Astrocyte of the spinal cord (primary cell): ENCODE measurements around the gene PKD1L1.

Experiments
- DNase-seq: peaks from one replicate; pipeline ENCODE4 v3.0.0; 2011; ENCODE audit warnings: low read depth, low spot score
- H3K4me3 ChIP-seq: 2 replicates; pipeline ENCODE4 v1.5.1; 2011; ENCODE audit warnings: low read depth, mild to moderate bottlenecking, low read length, moderate library complexity
- CTCF ChIP-seq: IDR thresholded peaks from 2 replicates; pipeline ENCODE4 v1.5.1; 2012; ENCODE audit warnings: low read depth, mild to moderate bottlenecking, low read length, inconsistent platforms
- in situ Hi-C: cut with HindIII; loops from 2 replicates; pipeline ENCODE4 v1.10.0; 2017; ENCODE audit warnings: low sequenced_read_pairs

The PKD1L1 gene

DNA sequence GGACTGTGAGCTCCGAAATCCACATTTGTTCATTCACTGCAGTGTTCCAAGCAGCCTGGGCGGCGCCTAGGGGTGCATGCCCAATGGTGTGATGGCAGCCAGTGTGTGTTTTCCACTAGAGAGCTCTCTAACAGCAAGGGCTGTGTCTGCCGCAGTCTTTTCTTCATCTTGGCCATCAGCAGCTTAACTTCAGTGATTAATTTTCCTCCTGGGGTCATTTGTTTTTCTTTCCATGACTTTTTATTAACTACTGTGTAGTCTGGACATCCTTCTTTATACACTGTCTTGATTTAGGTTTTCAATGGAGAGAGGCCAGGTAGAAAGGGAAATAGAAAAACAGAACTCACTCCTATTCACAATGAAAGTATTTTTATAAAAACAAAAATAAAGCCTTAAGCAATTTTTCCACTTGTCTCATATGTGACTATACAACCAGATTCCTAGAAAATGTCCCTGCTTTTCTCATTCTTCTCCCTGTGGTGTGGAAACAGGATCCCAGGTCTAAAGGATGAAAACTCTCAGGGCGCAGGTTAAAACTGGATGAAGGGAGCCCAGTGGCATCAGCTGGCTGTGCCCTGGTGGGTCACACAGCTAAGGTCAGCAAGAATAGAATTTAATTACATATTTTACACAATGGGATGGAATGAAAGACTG lies 176.8 kb downstream of the PKD1L1 start:
- peak; percentile 15 for TF ChIP-seq CTCF
- DNase-seq: peak; percentile 72
- H3K4me3 ChIP-seq: no peak overlapping the region
- in situ Hi-C loops: no loop called here

GRCh38 chr7:47766126-47766525 lies 182.1 kb downstream of the PKD1L1 start:
- in situ Hi-C loops: no loop called here
- no peak overlapping the region for H3K4me3 ChIP-seq
- no peak for DNase-seq
- no peak for TF ChIP-seq CTCF

DNA sequence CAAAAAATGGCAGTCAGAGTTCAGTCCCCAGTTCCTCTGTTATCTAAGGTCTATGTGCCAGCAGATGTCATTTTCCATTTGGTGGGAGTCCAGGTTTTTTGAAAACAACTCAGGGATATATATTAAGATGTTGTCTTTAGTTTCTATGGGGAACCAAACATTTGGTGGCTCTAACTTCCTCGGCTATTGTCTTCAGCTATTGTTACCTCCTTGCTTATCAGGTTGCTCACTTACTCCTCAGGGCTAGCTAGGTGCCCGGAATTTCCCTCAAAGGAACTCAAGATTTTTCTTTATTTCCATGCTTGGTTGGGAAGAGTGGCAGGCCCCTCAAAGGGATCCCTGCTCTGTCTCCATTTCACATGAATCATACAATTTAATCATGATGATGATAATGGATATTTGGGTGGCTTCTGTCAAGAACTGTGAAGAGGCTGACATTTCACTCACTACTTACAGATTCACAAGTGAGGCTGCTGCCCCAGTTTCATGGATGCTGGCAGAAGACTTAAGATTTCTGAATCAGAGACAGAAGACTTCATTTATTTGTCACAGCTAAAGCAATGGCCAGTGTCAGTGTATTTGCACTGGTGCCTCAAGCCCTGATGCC lies 182.8 kb downstream of the PKD1L1 start:
- DNase-seq: no peak
- TF ChIP-seq CTCF: no peak
- in situ Hi-C loops: no loop called here
- no peak overlapping the region for H3K4me3 ChIP-seq

DNA sequence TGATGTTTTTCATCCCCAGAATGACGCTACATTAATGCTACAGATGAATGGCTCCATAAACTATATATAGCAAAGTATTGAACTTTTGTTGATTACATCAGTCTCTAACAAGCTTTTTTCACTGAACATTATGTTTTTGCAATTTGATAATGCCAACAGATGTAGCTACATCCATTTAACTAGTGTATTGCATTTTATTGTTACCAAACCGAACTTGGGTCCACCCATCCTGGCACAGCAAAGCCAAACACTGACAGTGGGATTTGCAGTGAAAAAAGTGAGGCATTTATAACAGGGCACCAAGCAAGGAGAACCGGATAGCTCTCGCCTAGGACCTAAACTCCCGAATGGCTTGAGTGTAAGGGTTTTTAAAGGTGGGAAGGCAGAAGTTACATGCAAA lies 183.5 kb downstream of the PKD1L1 start:
- DNase-seq: no peak
- in situ Hi-C loops: no loop called here
- no peak overlapping the region for H3K4me3 ChIP-seq
- no peak for TF ChIP-seq CTCF

GRCh38 chr7:47763063-47763974 lies 184.9 kb downstream of the PKD1L1 start:
- in situ Hi-C loops: no loop called here
- no peak for TF ChIP-seq CTCF
- no peak overlapping the region for H3K4me3 ChIP-seq
- DNase-seq: peak; percentile 89

GRCh38 chr7:47762746-47763062 lies 185.6 kb downstream of the PKD1L1 start:
- in situ Hi-C loops: no loop called here
- H3K4me3 ChIP-seq: no peak overlapping the region
- TF ChIP-seq CTCF: no peak
- DNase-seq: no peak
